ENCODE data around the gene EPB41L2. TPM values are rescaled to one million over a fixed set of nuclear protein-coding genes. Genes with fewer than 3 reads are reported as not detected.

EPB41L2 gene
- total RNA-seq, 1 donor, result 47.4 TPM

DNA sequence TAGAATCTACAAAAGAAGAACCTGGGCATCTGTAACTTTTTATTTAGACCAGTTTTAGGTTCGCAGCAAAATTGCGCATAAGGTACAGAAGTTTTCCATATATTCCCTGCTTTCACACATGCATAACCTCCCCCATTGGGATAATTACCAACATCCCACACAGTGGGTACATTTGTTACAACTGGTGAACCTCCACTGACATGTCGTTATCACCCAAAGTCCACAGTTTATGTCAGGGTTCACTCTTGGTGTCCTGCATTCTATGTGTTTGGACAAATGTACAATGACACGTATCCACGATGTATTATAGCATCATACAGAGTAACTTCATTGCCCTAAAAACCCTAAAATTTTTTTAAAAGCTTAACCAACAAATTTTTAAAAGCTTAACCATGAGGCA lies 126.1 kb downstream of the EPB41L2 start:
- Histone ChIP-seq H3K27ac (ENCODE audit: low read depth, low read length) (no peak overlapping the region), H3K4me3 (ENCODE audit: insufficient read depth, low read length) (no peak overlapping the region), H3K4me1 (ENCODE audit: insufficient read depth, low read length) (peaks cover 38% of the 10 kb centered on the region), H3K36me3 (ENCODE audit: insufficient read depth, low read length) (no peaks in the 10 kb centered on the region), H3K9me3 (ENCODE audit: low read depth, low read length) (no peaks in the 10 kb centered on the region), H3K27me3 (ENCODE audit: insufficient read depth, low read length) (no peaks in the 10 kb centered on the region), H4K20me1 (ENCODE audit: insufficient read depth, low read length) (no peaks in the 10 kb centered on the region), H3K79me2 (ENCODE audit: insufficient read depth, low read length) (peaks cover 20% of the 10 kb centered on the region), H3K4me2 (ENCODE audit: insufficient read depth, low read length) (no peak overlapping the region), H2AFZ (ENCODE audit: low read length) (no peak overlapping the region)
- no peak for DNase-seq (ENCODE audit: insufficient read length, low spot score, missing footprints)
- TF ChIP-seq CTCF (IDR thresholded peaks at IDR 0.05; ENCODE audit: extremely low read depth, low read depth, low read length), result no peak

DNA sequence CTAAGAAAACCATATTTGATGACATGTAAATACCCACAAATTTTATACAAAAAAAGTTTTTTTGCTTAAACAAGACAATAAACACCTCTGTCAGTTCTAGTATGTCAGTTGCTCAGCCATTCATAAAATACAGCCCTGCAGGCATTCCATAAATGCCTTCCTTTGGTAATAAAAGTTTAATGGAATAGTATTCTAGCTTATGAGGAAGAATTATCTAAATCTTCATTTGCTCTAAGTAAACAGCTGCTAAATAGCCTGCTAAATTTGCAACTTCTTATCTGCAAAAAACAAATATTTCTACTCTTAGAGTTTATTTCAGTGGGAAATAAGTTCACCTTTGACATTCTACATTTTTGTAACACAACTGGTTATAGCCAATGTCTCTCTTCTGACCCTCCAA lies 127.1 kb downstream of the EPB41L2 start:
- no peak for DNase-seq (ENCODE audit: insufficient read length, low spot score, missing footprints)
- H3K27me3 ChIP-seq (ENCODE audit: insufficient read depth, low read length), result no peaks in the 10 kb centered on the region
- H3K27ac ChIP-seq (ENCODE audit: low read depth, low read length), result no peak overlapping the region
- H2AFZ ChIP-seq (ENCODE audit: low read length), result no peak overlapping the region
- peaks cover 20% of the 10 kb centered on the region for H3K79me2 ChIP-seq (ENCODE audit: insufficient read depth, low read length)
- no peaks in the 10 kb centered on the region for H3K36me3 ChIP-seq (ENCODE audit: insufficient read depth, low read length)
- H4K20me1 ChIP-seq (ENCODE audit: insufficient read depth, low read length), result no peaks in the 10 kb centered on the region
- H3K9me3 ChIP-seq (ENCODE audit: low read depth, low read length), result no peaks in the 10 kb centered on the region
- H3K4me2 ChIP-seq (ENCODE audit: insufficient read depth, low read length), result no peak overlapping the region
- H3K4me3 ChIP-seq (ENCODE audit: insufficient read depth, low read length), result no peak overlapping the region
- H3K4me1 ChIP-seq (ENCODE audit: insufficient read depth, low read length), result peaks cover 38% of the 10 kb centered on the region
- TF ChIP-seq CTCF (IDR thresholded peaks at IDR 0.05; ENCODE audit: extremely low read depth, low read depth, low read length), result no peak

DNA sequence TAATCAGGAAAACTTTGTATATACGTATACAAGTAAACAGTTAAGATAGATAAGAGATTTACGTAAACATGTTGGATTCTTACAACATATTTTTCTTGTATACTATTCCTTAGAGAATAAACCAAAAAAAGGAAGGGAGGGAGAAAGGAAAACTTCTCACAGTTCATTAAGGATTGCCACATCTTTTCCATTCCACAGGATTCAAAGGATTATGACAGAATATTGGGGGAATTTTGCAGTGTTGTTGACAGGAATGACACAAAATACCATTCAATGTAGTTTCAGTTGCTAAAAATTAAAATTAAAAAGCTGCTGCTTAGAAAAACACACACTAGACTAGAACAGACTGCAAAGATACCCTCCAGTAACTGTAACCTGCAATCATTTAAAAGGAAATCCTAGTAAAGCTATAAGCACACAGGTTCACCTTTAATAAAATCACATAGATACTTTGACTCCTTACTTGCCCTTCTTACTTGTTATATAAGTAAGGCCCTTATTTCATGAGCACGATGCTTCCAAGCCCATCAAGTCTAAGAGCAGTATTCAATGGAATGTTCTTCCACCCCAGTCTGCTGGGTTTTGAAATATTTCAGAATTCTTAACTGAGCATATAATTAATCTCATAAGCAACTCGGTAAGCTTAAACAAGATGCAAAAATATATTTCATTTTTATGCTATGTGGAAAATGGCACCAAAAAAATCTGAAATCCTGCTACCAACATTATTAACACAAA lies 128.0 kb downstream of the EPB41L2 start:
- peak overlapping the region; percentile 9 for H3K27ac ChIP-seq (ENCODE audit: low read depth, low read length)
- no peaks in the 10 kb centered on the region for H4K20me1 ChIP-seq (ENCODE audit: insufficient read depth, low read length)
- peaks cover 21% of the 10 kb centered on the region for H3K79me2 ChIP-seq (ENCODE audit: insufficient read depth, low read length)
- H2AFZ ChIP-seq (ENCODE audit: low read length), result no peak overlapping the region
- H3K4me3 ChIP-seq (ENCODE audit: insufficient read depth, low read length), result no peak overlapping the region
- DNase-seq (ENCODE audit: insufficient read length, low spot score, missing footprints), result no peak
- H3K36me3 ChIP-seq (ENCODE audit: insufficient read depth, low read length), result no peaks in the 10 kb centered on the region
- no peaks in the 10 kb centered on the region for H3K27me3 ChIP-seq (ENCODE audit: insufficient read depth, low read length)
- no peaks in the 10 kb centered on the region for H3K9me3 ChIP-seq (ENCODE audit: low read depth, low read length)
- peak overlapping the region; percentile 52 for H3K4me2 ChIP-seq (ENCODE audit: insufficient read depth, low read length)
- H3K4me1 ChIP-seq (ENCODE audit: insufficient read depth, low read length), result peaks cover 38% of the 10 kb centered on the region
- TF ChIP-seq CTCF (IDR thresholded peaks at IDR 0.05; ENCODE audit: extremely low read depth, low read depth, low read length), result no peak

DNA sequence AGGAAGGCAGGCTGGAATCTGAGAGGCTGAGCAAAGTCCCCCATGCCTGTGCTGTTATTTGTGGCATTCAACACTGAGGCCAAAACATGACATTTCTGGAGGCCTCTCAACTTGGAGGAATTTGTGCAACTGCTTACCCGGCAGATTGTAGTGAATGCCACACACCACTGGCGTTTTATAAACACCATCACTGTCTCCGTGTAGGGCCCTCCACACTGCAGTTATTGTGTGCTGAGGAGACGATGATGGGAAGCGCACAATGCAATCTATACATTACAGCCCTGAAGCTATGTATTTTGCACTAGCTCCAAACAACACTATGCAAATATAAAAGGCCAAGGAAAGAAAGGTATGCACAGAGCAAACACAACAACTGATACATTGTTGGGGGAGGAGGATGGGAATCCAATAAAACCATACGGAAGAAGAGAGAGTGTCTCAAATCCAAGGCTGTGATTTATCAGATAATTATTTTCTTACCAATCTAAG lies 129.3 kb downstream of the EPB41L2 start:
- peak; percentile 21 for DNase-seq (ENCODE audit: insufficient read length, low spot score, missing footprints)
- no peak overlapping the region for H3K4me3 ChIP-seq (ENCODE audit: insufficient read depth, low read length)
- no peak overlapping the region for H2AFZ ChIP-seq (ENCODE audit: low read length)
- H3K27me3 ChIP-seq (ENCODE audit: insufficient read depth, low read length), result no peaks in the 10 kb centered on the region
- no peaks in the 10 kb centered on the region for H3K9me3 ChIP-seq (ENCODE audit: low read depth, low read length)
- peaks cover under 1% of the 10 kb centered on the region for H4K20me1 ChIP-seq (ENCODE audit: insufficient read depth, low read length)
- H3K36me3 ChIP-seq (ENCODE audit: insufficient read depth, low read length), result no peaks in the 10 kb centered on the region
- H3K4me1 ChIP-seq (ENCODE audit: insufficient read depth, low read length), result peaks cover 46% of the 10 kb centered on the region
- no peak for TF ChIP-seq CTCF (IDR thresholded peaks at IDR 0.05; ENCODE audit: extremely low read depth, low read depth, low read length)
- no peak overlapping the region for H3K27ac ChIP-seq (ENCODE audit: low read depth, low read length)
- peaks cover 20% of the 10 kb centered on the region for H3K79me2 ChIP-seq (ENCODE audit: insufficient read depth, low read length)
- H3K4me2 ChIP-seq (ENCODE audit: insufficient read depth, low read length), result peak overlapping the region; percentile 55

Measured in osteoblast (primary cell).